H1 (cell line): ENCODE results near the gene PCDHGA8.

Source experiments
- CHD1 ChIP-seq: IDR thresholded peaks from 2 replicates; pipeline ENCODE4 v1.6.1; 2012; ENCODE audit warnings: low read depth, low read length, improper control_type of control experiment
- EP300 ChIP-seq, 2 experiments: IDR thresholded peaks; 1 replicate in 1 of 2; 2 replicates in 1 of 2; pipeline ENCODE4 v1.6.1; 2011 to 2012; ENCODE audit warnings: low read depth in 2 of 2, low read length in 2 of 2, mild to moderate bottlenecking in 2 of 2, borderline replicate concordance in 1 of 2, inconsistent platforms in 1 of 2, moderate library complexity in 1 of 2
- EZH2 ChIP-seq: fragments of 200-600 bp; sonication (generic); IDR thresholded peaks from 2 replicates; pipeline ENCODE4 v1.7.1; 2012; ENCODE audit warnings: low read depth, mild to moderate bottlenecking, moderate library complexity, low read length, inconsistent platforms; ENCODE audit not compliant: severe bottlenecking
- SIN3A ChIP-seq, 2 experiments: IDR thresholded peaks in 1 of 2; conservative IDR thresholded peaks in 1 of 2; 2 replicates each; pipeline ENCODE4 v1.6.1; 2011 to 2012; ENCODE audit warnings: low read length in 2 of 2, improper control_type of control experiment in 1 of 2, low read depth in 1 of 2, mild to moderate bottlenecking in 1 of 2
- SIX5 ChIP-seq: IDR thresholded peaks from 2 replicates; pipeline ENCODE4 v1.6.1; 2011; ENCODE audit warnings: mild to moderate bottlenecking, low read depth, low read length
- TAF1 ChIP-seq: IDR thresholded peaks from 2 replicates; pipeline ENCODE4 v1.6.1; 2011; ENCODE audit warnings: mild to moderate bottlenecking, low read depth, low read length
- TF ChIP-seq, protein P1 (sequence below), 3 experiments: IDR thresholded peaks; 1 replicate in 2 of 3; 2 replicates in 1 of 3; pipeline versions ENCODE4 v1.5.1 to v1.6.1; 2011; ENCODE audit warnings: low read length in 3 of 3, mild to moderate bottlenecking in 3 of 3, inconsistent platforms in 2 of 3, low read depth in 1 of 3, moderate library complexity in 1 of 3; ENCODE audit not compliant: insufficient read depth in 1 of 3; ENCODE audit errors: control extremely low read depth in 1 of 3
- TF ChIP-seq, protein P2 (sequence below): IDR thresholded peaks from 2 replicates; pipeline ENCODE4 v1.6.1; 2012; ENCODE audit warnings: inconsistent platforms

DNA sequence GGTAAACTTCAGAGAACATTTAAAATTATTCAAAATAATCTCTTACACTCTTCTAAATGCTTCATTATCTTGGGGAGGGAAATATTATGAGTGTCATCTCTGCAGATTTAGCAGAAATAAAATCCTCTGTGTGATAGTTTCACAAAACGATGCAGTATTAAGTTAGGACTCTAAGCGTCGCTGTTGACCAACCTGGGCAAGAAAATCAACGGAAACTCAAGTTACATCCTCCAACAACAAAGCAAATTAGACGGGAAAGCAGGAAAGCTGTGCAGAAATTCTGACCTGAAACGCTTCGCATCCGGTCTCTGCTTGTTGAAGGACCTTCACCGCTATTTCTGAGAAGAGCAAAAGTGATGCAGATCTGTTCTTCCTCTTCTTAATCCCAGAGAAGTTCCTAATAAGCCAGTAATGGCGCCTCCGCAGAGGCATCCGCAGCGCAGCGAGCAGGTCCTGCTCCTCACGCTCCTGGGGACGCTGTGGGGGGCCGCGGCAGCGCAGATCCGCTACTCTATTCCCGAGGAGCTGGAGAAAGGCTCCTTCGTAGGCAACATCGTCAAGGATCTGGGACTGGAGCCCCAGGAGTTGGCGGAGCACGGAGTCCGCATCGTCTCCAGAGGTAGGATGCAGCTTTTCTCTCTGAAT lies 18.6 kb upstream of the PCDHGA8 start, which contains the start of gene PCDHGA6:
- no peak for TF ChIP-seq EP300 (IDR thresholded peaks at IDR 0.05; ENCODE audit: borderline replicate concordance in 1 of 2, low read depth in 2 of 2, low read length in 2 of 2)
- TF ChIP-seq, protein P1, sequence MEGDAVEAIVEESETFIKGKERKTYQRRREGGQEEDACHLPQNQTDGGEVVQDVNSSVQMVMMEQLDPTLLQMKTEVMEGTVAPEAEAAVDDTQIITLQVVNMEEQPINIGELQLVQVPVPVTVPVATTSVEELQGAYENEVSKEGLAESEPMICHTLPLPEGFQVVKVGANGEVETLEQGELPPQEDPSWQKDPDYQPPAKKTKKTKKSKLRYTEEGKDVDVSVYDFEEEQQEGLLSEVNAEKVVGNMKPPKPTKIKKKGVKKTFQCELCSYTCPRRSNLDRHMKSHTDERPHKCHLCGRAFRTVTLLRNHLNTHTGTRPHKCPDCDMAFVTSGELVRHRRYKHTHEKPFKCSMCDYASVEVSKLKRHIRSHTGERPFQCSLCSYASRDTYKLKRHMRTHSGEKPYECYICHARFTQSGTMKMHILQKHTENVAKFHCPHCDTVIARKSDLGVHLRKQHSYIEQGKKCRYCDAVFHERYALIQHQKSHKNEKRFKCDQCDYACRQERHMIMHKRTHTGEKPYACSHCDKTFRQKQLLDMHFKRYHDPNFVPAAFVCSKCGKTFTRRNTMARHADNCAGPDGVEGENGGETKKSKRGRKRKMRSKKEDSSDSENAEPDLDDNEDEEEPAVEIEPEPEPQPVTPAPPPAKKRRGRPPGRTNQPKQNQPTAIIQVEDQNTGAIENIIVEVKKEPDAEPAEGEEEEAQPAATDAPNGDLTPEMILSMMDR (IDR thresholded peaks at IDR 0.05; ENCODE audit: control extremely low read depth in 1 of 3, insufficient read depth in 1 of 3, low read depth in 1 of 3, low read length in 3 of 3), result no peak
- no peak for TF ChIP-seq SIN3A (conservative IDR thresholded peaks at IDR 0.05 in 1 of 2, IDR thresholded peaks at IDR 0.05 in 1 of 2; ENCODE audit: low read depth in 1 of 2, low read length in 2 of 2)
- no peak for TF ChIP-seq SIX5
- TF ChIP-seq, protein P2, sequence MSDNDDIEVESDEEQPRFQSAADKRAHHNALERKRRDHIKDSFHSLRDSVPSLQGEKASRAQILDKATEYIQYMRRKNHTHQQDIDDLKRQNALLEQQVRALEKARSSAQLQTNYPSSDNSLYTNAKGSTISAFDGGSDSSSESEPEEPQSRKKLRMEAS, result no peak
- TF ChIP-seq CHD1, result no peak
- no peak for TF ChIP-seq TAF1
- no peak for TF ChIP-seq EZH2
